ENCODE measurements around the gene ZBED4. TPM values are rescaled to one million over a fixed set of nuclear protein-coding genes. Genes with fewer than 3 reads are reported as not detected.

Gene ZBED4
- total and polyA plus RNA-seq, 2 experiments from 2014 or later: 8.5 to 31.9 TPM

DNA sequence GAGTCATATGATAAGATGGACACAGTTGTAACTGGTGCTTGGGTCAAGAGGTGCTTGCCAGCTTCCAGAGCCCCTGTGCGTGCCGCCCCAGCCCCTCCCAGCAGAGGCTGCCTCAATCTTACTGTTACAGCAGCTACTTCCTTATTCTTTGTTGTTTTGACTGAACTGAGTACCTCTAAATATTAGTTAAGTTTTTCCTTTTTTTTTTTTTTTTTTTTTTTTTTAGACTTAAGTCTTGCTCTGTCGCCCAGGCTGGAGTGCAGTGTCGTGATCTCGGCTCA lies 8.8 kb downstream of the ZBED4 start (continued):
- TF ChIP-seq REST (IDR thresholded peaks at IDR 0.05; ENCODE audit: unreplicated experiment): no peak
- TF ChIP-seq, protein P1, sequence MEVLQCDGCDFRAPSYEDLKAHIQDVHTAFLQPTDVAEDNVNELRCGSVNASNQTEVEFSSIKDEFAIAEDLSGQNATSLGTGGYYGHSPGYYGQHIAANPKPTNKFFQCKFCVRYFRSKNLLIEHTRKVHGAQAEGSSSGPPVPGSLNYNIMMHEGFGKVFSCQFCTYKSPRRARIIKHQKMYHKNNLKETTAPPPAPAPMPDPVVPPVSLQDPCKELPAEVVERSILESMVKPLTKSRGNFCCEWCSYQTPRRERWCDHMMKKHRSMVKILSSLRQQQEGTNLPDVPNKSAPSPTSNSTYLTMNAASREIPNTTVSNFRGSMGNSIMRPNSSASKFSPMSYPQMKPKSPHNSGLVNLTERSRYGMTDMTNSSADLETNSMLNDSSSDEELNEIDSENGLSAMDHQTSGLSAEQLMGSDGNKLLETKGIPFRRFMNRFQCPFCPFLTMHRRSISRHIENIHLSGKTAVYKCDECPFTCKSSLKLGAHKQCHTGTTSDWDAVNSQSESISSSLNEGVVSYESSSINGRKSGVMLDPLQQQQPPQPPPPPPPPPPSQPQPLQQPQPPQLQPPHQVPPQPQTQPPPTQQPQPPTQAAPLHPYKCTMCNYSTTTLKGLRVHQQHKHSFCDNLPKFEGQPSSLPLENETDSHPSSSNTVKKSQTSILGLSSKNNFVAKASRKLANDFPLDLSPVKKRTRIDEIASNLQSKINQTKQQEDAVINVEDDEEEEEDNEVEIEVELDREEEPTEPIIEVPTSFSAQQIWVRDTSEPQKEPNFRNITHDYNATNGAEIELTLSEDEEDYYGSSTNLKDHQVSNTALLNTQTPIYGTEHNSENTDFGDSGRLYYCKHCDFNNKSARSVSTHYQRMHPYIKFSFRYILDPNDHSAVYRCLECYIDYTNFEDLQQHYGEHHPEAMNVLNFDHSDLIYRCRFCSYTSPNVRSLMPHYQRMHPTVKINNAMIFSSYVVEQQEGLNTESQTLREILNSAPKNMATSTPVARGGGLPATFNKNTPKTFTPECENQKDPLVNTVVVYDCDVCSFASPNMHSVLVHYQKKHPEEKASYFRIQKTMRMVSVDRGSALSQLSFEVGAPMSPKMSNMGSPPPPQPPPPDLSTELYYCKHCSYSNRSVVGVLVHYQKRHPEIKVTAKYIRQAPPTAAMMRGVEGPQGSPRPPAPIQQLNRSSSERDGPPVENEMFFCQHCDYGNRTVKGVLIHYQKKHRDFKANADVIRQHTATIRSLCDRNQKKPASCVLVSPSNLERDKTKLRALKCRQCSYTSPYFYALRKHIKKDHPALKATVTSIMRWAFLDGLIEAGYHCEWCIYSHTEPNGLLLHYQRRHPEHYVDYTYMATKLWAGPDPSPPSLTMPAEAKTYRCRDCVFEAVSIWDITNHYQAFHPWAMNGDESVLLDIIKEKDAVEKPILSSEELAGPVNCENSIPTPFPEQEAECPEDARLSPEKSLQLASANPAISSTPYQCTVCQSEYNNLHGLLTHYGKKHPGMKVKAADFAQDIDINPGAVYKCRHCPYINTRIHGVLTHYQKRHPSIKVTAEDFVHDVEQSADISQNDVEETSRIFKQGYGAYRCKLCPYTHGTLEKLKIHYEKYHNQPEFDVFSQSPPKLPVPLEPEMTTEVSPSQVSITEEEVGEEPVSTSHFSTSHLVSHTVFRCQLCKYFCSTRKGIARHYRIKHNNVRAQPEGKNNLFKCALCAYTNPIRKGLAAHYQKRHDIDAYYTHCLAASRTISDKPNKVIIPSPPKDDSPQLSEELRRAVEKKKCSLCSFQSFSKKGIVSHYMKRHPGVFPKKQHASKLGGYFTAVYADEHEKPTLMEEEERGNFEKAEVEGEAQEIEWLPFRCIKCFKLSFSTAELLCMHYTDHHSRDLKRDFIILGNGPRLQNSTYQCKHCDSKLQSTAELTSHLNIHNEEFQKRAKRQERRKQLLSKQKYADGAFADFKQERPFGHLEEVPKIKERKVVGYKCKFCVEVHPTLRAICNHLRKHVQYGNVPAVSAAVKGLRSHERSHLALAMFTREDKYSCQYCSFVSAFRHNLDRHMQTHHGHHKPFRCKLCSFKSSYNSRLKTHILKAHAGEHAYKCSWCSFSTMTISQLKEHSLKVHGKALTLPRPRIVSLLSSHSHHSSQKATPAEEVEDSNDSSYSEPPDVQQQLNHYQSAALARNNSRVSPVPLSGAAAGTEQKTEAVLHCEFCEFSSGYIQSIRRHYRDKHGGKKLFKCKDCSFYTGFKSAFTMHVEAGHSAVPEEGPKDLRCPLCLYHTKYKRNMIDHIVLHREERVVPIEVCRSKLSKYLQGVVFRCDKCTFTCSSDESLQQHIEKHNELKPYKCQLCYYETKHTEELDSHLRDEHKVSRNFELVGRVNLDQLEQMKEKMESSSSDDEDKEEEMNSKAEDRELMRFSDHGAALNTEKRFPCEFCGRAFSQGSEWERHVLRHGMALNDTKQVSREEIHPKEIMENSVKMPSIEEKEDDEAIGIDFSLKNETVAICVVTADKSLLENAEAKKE (CRISPR knock-in tag; IDR thresholded peaks at IDR 0.05): no peak
- no peak for TF ChIP-seq STAT1 (IDR thresholded peaks at IDR 0.05; ENCODE audit: unreplicated experiment)

GRCh38 chr22:49863931-49864330 lies 10.3 kb downstream of the ZBED4 start:
- Mint-ChIP-seq H3K4me3 (no peak overlapping the region), H3K36me3 (ENCODE audit: low read depth) (peaks cover 40% of the 10 kb centered on the region), H3K9me3 (peaks cover 21% of the 10 kb centered on the region), H3K27ac (no peak overlapping the region; the same call in 1 of the 2 replicates), H3K4me1 (peaks cover 3% of the 10 kb centered on the region; the same call in 2 of the 3 replicates), H3K27me3 (ENCODE audit: insufficient read depth, low read depth, poor library complexity) (peaks cover 2% of the 10 kb centered on the region)
- no peaks in the 10 kb centered on the region for H3K9me2 ChIP-seq (ENCODE audit: insufficient read depth)
- H4K20me1 ChIP-seq (replicated peaks; ENCODE audit: insufficient read depth): peaks cover 59% of the 10 kb centered on the region
- ATAC-seq: no peak
- H3K4me3 ChIP-seq: no peak overlapping the region
- no peaks in the 10 kb centered on the region for H3K36me3 ChIP-seq (ENCODE audit: insufficient read depth)
- H3K27ac ChIP-seq (ENCODE audit: low read depth): no peak overlapping the region
- no peaks in the 10 kb centered on the region for H3F3A ChIP-seq (replicated peaks; ENCODE audit: low read depth)
- H3K4me2 ChIP-seq: no peak overlapping the region
- no peak overlapping the region for H2AFZ ChIP-seq
- DNase-seq (ENCODE audit: low spot score): no peak
- H3K27me3 ChIP-seq (ENCODE audit: insufficient read depth): no peaks in the 10 kb centered on the region
- H3K79me2 ChIP-seq (replicated peaks; ENCODE audit: insufficient read depth): peaks cover 94% of the 10 kb centered on the region
- H3K4me1 ChIP-seq (ENCODE audit: insufficient read depth): peaks cover 7% of the 10 kb centered on the region; the same call in 1 of the 2 replicates
- TF ChIP-seq NANOG (IDR thresholded peaks at IDR 0.05; ENCODE audit: borderline replicate concordance) (no peak), ZNF331 (CRISPR knock-in tag; IDR thresholded peaks at IDR 0.05; ENCODE audit: low read depth) (no peak), CREB1 (CRISPR knock-in tag; IDR thresholded peaks at IDR 0.05; ENCODE audit: low read depth) (no peak), REST (IDR thresholded peaks at IDR 0.05; ENCODE audit: unreplicated experiment) (no peak), EZH2phosphoT487 (IDR thresholded peaks at IDR 0.05; ENCODE audit: unreplicated experiment) (no peak), STAT1 (IDR thresholded peaks at IDR 0.05; ENCODE audit: unreplicated experiment) (no peak), EZH2 (IDR thresholded peaks at IDR 0.05; ENCODE audit: low read depth, unreplicated experiment) (no peak), POLR2AphosphoS5 (IDR thresholded peaks at IDR 0.05; ENCODE audit: low read depth) (no peak), CTCF (conservative IDR thresholded peaks at IDR 0.05; ENCODE audit: low read depth in 2 of 2) (no peak)
